ENCODE measurements around the gene AFF2. TPM values are rescaled to one million over a fixed set of nuclear protein-coding genes. Genes with fewer than 3 reads are reported as not detected.

AFF2 gene
- total RNA-seq, 1 experiment from 2014 or later = 0.05 TPM

DNA sequence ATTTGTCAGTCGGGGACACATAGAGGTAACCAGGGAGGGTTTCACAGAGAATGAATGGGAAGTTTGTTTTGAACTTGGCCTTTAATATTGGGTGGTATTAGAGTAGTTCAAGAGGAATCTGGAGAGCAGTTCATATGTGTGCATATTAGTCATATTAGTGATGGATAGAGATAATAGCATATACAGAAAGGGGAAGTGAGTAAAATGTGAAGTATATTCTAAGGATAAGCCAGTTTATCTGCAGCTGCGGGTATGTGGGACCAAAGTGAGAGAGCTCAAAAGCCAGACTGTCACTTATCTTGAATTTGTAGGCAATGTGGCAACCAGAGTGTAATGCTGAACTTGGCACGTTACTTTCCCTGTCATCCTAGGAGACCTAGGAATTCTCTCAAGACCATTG is 169.9 kb downstream of the AFF2 start:
- no TSS peak for BruUV-seq (replicated peaks)
- H3K9me2 ChIP-seq (ENCODE audit: insufficient read depth) = no peaks in the 10 kb centered on the region
- no peak for ATAC-seq
- no peaks in the 10 kb centered on the region for H3K27me3 ChIP-seq (ENCODE audit: insufficient read depth, low read length)
- no peak overlapping the region for H3K9ac ChIP-seq (ENCODE audit: low read length)
- ChIA-PET RAD21 (ENCODE audit: low non-redundant PET in 1 of 2, low total read pairs in 2 of 2, uncharacterized antibody in 2 of 2, unreplicated experiment in 2 of 2) (no interaction called here), CTCF (no interaction called here), POLR2A (no interaction called here)
- intact Hi-C loops (cut with micrococcal nuclease) = no loop called here
- H3K79me2 ChIP-seq (ENCODE audit: insufficient read depth, low read length) = no peaks in the 10 kb centered on the region
- no peak for DNase-seq (ENCODE audit: low read depth, low spot score)
- H2AFZ ChIP-seq (ENCODE audit: low read depth, low read length, poor library complexity, severe bottlenecking) = no peak overlapping the region
- H3K4me3 ChIP-seq (replicated peaks in 1 of 2; ENCODE audit: low read depth in 1 of 2, low read length in 2 of 2) = no peak overlapping the region
- H3K9me3 ChIP-seq (ENCODE audit: control insufficient read depth in 1 of 2, insufficient read depth in 1 of 2, low read depth in 1 of 2, low read length in 2 of 2) = no peaks in the 10 kb centered on the region
- no peaks in the 10 kb centered on the region for H3K4me1 ChIP-seq (ENCODE audit: control insufficient read depth in 1 of 2, insufficient read depth in 2 of 2, low read length in 2 of 2)
- no peaks in the 10 kb centered on the region for H4K20me1 ChIP-seq (ENCODE audit: insufficient read depth)
- H3K27ac ChIP-seq (ENCODE audit: low read depth, low read length) = no peak overlapping the region
- no peaks in the 10 kb centered on the region for H3K36me3 ChIP-seq (ENCODE audit: control insufficient read depth in 1 of 2, insufficient read depth in 2 of 2, low read length in 2 of 2)
- TF ChIP-seq, protein P1, sequence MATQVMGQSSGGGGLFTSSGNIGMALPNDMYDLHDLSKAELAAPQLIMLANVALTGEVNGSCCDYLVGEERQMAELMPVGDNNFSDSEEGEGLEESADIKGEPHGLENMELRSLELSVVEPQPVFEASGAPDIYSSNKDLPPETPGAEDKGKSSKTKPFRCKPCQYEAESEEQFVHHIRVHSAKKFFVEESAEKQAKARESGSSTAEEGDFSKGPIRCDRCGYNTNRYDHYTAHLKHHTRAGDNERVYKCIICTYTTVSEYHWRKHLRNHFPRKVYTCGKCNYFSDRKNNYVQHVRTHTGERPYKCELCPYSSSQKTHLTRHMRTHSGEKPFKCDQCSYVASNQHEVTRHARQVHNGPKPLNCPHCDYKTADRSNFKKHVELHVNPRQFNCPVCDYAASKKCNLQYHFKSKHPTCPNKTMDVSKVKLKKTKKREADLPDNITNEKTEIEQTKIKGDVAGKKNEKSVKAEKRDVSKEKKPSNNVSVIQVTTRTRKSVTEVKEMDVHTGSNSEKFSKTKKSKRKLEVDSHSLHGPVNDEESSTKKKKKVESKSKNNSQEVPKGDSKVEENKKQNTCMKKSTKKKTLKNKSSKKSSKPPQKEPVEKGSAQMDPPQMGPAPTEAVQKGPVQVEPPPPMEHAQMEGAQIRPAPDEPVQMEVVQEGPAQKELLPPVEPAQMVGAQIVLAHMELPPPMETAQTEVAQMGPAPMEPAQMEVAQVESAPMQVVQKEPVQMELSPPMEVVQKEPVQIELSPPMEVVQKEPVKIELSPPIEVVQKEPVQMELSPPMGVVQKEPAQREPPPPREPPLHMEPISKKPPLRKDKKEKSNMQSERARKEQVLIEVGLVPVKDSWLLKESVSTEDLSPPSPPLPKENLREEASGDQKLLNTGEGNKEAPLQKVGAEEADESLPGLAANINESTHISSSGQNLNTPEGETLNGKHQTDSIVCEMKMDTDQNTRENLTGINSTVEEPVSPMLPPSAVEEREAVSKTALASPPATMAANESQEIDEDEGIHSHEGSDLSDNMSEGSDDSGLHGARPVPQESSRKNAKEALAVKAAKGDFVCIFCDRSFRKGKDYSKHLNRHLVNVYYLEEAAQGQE (IDR thresholded peaks at IDR 0.05; ENCODE audit: low read depth) = no peak
- TF ChIP-seq, protein P2, sequence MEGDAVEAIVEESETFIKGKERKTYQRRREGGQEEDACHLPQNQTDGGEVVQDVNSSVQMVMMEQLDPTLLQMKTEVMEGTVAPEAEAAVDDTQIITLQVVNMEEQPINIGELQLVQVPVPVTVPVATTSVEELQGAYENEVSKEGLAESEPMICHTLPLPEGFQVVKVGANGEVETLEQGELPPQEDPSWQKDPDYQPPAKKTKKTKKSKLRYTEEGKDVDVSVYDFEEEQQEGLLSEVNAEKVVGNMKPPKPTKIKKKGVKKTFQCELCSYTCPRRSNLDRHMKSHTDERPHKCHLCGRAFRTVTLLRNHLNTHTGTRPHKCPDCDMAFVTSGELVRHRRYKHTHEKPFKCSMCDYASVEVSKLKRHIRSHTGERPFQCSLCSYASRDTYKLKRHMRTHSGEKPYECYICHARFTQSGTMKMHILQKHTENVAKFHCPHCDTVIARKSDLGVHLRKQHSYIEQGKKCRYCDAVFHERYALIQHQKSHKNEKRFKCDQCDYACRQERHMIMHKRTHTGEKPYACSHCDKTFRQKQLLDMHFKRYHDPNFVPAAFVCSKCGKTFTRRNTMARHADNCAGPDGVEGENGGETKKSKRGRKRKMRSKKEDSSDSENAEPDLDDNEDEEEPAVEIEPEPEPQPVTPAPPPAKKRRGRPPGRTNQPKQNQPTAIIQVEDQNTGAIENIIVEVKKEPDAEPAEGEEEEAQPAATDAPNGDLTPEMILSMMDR (IDR thresholded peaks at IDR 0.05 in 2 of 3, conservative IDR thresholded peaks at IDR 0.05 in 1 of 3; ENCODE audit: borderline replicate concordance in 1 of 3, insufficient read depth in 1 of 3, low read depth in 2 of 3, low read length in 2 of 3) = no peak
- no peak overlapping the region for H3K4me2 ChIP-seq (ENCODE audit: low read length)

DNA sequence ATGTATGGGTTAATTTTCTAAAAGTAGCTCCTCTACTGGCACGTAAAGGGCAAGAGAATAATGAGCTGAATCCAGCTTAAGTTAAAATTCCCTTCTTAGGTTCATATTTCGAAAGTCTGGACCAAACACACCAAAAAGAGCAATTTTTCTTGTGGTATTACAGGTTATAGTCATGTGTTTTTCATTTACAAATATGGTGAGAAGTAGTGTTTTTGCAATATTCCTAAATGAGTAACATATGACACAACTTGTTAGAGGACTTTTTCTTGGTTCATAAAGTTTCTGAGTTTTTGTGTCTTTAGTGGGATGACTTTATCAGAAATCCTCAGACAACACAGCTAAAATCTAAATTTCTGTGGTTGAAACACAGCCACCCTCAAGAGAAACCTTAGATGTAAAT is 172.1 kb downstream of the AFF2 start:
- no peak for DNase-seq (ENCODE audit: low read depth, low spot score)
- Histone ChIP-seq H3K79me2 (ENCODE audit: insufficient read depth, low read length) (no peaks in the 10 kb centered on the region), H3K4me3 (replicated peaks in 1 of 2; ENCODE audit: low read depth in 1 of 2, low read length in 2 of 2) (no peak overlapping the region), H2AFZ (ENCODE audit: low read depth, low read length, poor library complexity, severe bottlenecking) (no peak overlapping the region), H3K36me3 (ENCODE audit: control insufficient read depth in 1 of 2, insufficient read depth in 2 of 2, low read length in 2 of 2) (no peaks in the 10 kb centered on the region), H4K20me1 (ENCODE audit: insufficient read depth) (no peaks in the 10 kb centered on the region), H3K9me3 (ENCODE audit: control insufficient read depth in 1 of 2, insufficient read depth in 1 of 2, low read depth in 1 of 2, low read length in 2 of 2) (no peaks in the 10 kb centered on the region), H3K9ac (ENCODE audit: low read length) (no peak overlapping the region), H3K9me2 (ENCODE audit: insufficient read depth) (no peaks in the 10 kb centered on the region), H3K27ac (ENCODE audit: low read depth, low read length) (no peak overlapping the region), H3K4me1 (ENCODE audit: control insufficient read depth in 1 of 2, insufficient read depth in 2 of 2, low read length in 2 of 2) (no peaks in the 10 kb centered on the region), H3K27me3 (ENCODE audit: insufficient read depth, low read length) (no peaks in the 10 kb centered on the region), H3K4me2 (ENCODE audit: low read length) (no peak overlapping the region)
- ChIA-PET RAD21 (ENCODE audit: low non-redundant PET in 1 of 2, low total read pairs in 2 of 2, uncharacterized antibody in 2 of 2, unreplicated experiment in 2 of 2) (no interaction called here), POLR2A (no interaction called here), CTCF (no interaction called here)
- BruUV-seq (replicated peaks) = no TSS peak
- no peak for ATAC-seq
- intact Hi-C loops (cut with micrococcal nuclease) = no loop called here
- no peak for TF ChIP-seq POLR2AphosphoS5 (IDR thresholded peaks at IDR 0.05; ENCODE audit: low read depth, low read length)
- no peak for TF ChIP-seq TCF7L2 (IDR thresholded peaks at IDR 0.05; ENCODE audit: borderline replicate concordance, extremely low read depth, insufficient read depth, insufficient read length)
- no peak for TF ChIP-seq SIN3A (IDR thresholded peaks at IDR 0.05; ENCODE audit: low read depth)
- TF ChIP-seq JUND (IDR thresholded peaks at IDR 0.05) = no peak
- TF ChIP-seq FOSL1 (IDR thresholded peaks at IDR 0.05; ENCODE audit: low read depth) = no peak
- TF ChIP-seq ZNF274 (IDR thresholded peaks at IDR 0.05; ENCODE audit: low read depth, low read length) = no peak
- no peak for TF ChIP-seq RAD21 (IDR thresholded peaks at IDR 0.05; ENCODE audit: low read depth)
- no peak for TF ChIP-seq CBX3 (IDR thresholded peaks at IDR 0.05; ENCODE audit: low read depth)
- no peak for TF ChIP-seq POLR2A (IDR thresholded peaks at IDR 0.05; ENCODE audit: borderline replicate concordance, extremely low read depth, insufficient read depth, insufficient read length)
- no peak for TF ChIP-seq EZH2 (IDR thresholded peaks at IDR 0.05)
- TF ChIP-seq, protein P2 (IDR thresholded peaks at IDR 0.05 in 2 of 3, conservative IDR thresholded peaks at IDR 0.05 in 1 of 3; ENCODE audit: borderline replicate concordance in 1 of 3, insufficient read depth in 1 of 3, low read depth in 2 of 3, low read length in 2 of 3) = no peak
- TF ChIP-seq YY1 (IDR thresholded peaks at IDR 0.05; ENCODE audit: extremely low read depth, insufficient replicate concordance, low read depth, low read length) = no peak

Data from HCT116 (cell line).